Middle frontal gyrus (tissue), 1 donor: Measurements from ENCODE around the gene ZMPSTE24.
"Not testable (repeated sequence)": the region's sequence is repeated elsewhere in the genome, so short reads cannot be mapped to it uniquely, and the experiment has no call there.

Experiments used
- DNase-seq: peaks from one replicate; pipeline ENCODE4 v3.0.0-alpha.2; 2015; ENCODE audit warnings: low spot score; ENCODE audit errors: extremely low spot score

Gene ZMPSTE24

GRCh38 chr1:40257688-40258444 is at the start of gene ZMPSTE24:
Gene ZMPSTE24, plus strand, starts transcription at chr1:40258236. Its CDS starts 36 bp downstream, at chr1:40258272.
- DNase-seq, result peak; percentile 92

GRCh38 chr1:40210511-40211204 is 47.4 kb upstream of the ZMPSTE24 start:
- DNase-seq, result no peak

- DNase-seq, result no peak
These were observed 39.7 kb upstream of the ZMPSTE24 start for GRCh38 chr1:40218333-40218732.

DNA sequence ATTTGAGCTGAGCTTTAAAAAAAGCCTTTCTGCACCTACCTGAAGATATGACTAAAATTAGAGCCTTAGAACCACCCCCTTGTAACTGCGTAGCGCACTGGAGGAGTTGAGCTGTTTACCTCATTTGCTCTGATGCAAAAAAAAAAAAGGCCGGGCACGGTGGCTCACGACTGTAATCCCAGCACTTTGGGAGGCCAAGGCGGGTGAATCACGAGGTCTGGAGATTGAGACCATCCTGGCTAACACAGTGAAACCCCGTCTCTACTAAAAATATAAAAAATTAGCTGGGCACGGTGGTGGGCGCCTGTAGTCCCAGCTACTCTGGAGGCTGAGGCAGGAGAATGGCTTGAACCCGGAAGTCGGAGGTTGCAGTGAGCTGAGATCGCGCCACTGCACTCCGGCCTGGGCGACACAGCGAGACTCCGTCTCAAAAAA is 36.5 kb upstream of the ZMPSTE24 start:
- DNase-seq, result not testable (repeated sequence)

DNA sequence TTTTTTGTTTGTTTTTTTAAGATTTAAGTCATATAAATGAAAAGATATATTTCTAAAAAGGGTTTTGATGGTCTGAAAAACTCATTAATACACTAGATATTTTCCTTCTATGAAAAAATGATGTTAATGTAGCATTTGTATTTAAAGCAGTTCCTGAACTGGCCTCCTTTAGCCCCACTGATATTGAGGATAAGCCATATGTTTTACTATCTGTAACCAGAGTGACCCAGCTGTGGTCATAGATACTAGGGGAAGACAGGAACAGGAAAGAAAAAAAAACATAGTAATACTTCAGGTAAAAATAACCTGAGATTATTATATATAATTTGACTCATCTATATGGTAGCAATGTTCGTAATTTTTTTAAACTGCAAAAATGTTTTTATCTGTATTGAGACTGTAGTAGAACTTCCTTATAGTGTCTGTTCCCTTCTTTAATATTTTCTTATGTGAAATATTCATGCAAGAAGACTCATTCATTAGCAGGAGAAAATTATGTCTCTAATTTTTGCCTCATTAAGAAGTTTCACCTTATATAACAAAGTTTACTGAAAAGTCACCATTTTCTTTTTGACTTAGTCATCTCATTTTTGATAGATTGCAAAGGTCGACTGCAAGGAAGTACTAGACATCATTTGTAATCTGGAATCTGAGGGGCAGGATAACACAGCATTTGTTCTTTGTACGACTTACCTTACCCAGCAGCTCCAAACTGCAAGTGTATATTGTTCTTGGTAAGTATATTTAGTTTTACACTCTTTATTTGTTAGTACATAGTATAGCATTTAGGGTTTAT is 35.9 kb upstream of the ZMPSTE24 start:
- DNase-seq, result no peak

GRCh38 chr1:40224040-40224439 is 34.0 kb upstream of the ZMPSTE24 start:
- no peak for DNase-seq

- no peak for DNase-seq
These were observed 31.8 kb upstream of the ZMPSTE24 start for GRCh38 chr1:40226192-40226591.

- DNase-seq, result no peak
These were observed 25.6 kb upstream of the ZMPSTE24 start for GRCh38 chr1:40232444-40232843.

GRCh38 chr1:40239626-40240025 is 18.4 kb upstream of the ZMPSTE24 start:
- DNase-seq, result no peak

- no peak for DNase-seq
These were observed 17.6 kb upstream of the ZMPSTE24 start for GRCh38 chr1:40240390-40240789.

DNA sequence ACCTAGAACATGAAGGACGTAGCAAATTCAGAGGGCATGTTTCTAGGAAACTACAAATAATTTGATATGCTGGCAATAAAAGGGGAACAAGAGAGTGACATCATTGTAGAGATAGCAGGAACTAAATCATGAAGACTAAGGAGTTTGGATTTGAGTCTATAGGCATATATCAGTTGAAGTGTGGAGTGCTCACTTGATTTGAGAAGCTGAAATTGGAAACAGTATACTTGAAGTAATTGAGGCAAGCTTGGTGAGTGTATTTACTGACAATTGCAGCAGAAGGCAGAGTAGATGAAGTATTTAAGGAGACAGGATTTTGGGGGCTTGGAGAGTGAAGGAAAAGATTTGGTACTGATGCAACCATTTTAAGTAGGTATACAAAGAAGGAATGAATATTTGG is 16.7 kb upstream of the ZMPSTE24 start:
- DNase-seq, result no peak

- no peak for DNase-seq
These were observed 14.7 kb upstream of the ZMPSTE24 start for GRCh38 chr1:40243351-40243750.

DNA sequence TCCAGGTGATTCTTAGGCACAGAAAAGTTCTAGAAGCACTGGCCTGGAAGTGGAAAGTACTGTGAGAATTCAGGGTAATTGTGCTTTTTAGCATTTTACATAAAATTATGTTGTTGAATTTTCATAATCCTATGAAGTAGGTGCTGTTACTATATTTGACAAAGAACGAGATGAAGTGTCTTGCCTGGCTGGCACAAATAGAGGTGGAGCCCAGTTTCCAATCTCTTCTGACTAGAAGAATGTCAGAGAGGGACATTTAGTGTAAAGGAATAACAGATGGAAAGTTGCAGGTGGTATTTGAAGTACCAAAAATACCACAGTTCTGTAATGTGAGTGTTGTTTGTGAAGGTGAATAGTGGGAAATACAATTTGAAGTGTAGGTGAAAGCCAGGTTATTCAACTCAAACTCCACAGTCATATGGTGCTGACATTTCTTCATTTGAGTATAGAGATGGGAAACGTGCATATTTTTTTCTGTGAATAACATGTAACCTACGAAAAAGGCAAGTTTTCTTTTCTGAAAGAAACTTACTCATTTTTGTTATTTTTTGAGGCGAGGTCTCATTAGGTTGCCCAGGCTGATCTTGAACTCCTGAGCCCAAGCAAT is 13.8 kb upstream of the ZMPSTE24 start:
- DNase-seq, result no peak

DNA sequence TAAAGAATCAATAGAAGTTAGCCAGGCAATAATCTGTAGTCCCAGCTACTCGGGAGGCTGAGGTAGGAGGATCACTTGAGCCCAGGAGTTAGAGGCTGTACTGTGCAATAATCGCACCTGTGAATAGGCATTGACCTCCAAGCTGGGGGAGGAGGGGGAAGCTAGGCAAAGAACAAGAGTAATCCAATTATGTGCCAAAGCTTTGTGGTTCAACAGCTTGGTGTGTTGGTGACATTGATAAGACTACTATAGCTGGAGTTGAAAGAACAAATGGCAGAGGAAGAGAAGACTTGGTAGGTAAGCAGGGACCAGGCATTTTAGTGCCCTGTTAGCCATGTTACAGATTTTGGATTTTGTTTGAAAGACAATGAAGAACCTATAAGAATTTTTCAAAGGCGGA is 12.3 kb upstream of the ZMPSTE24 start:
- no peak for DNase-seq

DNA sequence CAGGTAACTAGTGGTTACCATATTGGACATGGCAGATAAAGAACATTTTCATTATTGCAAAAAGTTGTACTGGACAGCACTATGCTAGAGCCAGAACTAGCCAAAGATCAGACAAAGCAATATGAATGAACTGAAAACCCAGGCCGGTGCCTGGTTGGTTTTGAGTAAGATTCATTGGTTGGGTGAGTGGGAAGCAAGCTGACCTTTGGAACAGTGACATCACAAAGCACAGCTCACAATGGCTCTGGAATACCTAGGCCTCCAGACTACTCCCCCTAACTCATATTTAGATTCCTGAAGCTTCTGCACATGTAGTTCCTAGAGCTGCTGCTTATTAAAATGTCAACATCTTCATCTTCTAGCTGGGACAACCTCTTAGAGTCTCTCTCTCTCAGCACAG is 10.4 kb upstream of the ZMPSTE24 start, which contains the start of gene TMCO2:
TMCO2 (plus strand) TSS at position 283 of the 400 bp plus-strand sequence; CDS start at position 340, 57 bp downstream.
- no peak for DNase-seq

GRCh38 chr1:40248412-40248811 is 9.6 kb upstream of the ZMPSTE24 start:
- no peak for DNase-seq

DNA sequence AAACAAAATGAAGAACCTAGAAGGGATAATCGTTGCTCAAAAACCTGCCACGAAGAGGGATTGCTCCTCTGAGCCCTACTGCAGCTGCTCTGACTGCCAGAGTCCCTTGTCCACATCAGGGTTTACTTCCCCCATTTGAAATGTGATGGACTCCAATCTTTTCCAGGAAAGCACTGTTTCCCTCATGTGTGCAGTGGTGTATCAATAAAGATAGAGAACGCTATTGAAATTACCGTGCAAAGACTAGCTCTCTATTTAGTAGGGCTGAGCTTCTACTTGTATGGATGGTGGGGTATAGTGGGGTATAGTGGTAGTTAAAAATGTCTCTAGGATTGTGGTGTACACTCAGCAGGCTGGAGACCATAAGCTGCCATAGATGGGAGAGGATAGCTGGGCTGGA is 6.6 kb upstream of the ZMPSTE24 start:
- DNase-seq, result no peak

DNA sequence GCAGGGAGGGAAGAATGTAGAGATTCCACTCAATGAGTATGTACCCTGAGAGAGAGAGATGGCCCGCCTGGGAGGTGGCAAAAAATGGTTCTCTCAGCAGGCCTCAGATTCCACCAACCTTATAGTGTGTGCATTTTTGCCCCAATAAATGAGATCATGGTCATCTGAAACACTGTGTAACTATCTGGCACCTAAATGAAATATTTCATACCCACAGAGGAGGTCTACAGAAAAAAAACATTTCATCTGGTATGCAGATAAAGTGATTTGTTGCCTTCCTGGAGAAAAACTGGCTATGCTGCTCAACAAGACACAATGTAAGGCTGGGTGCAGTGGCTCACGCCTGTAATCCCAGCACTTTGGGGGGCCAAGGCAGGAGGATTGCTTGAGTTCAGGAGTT is 5.4 kb upstream of the ZMPSTE24 start:
- DNase-seq, result no peak

DNA sequence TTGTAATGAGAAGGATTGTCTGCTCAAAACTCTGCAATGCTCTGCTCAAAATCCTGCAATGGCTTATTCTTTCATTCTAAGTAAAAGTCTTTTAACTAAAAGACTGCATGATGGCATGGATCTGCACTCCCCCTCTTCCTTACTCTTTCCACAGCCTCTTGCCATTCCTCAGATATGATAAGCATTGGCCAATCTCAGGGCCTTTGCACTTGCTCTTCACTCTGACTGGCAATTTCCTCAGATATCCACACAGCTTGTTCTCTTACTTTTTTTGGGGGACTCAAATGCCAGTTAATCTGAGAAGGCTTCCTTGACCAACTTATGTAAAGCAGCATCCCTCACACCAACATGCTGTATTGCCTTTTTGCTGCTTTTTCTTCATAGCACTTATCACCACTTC is 2.8 kb upstream of the ZMPSTE24 start:
- no peak for DNase-seq

DNA sequence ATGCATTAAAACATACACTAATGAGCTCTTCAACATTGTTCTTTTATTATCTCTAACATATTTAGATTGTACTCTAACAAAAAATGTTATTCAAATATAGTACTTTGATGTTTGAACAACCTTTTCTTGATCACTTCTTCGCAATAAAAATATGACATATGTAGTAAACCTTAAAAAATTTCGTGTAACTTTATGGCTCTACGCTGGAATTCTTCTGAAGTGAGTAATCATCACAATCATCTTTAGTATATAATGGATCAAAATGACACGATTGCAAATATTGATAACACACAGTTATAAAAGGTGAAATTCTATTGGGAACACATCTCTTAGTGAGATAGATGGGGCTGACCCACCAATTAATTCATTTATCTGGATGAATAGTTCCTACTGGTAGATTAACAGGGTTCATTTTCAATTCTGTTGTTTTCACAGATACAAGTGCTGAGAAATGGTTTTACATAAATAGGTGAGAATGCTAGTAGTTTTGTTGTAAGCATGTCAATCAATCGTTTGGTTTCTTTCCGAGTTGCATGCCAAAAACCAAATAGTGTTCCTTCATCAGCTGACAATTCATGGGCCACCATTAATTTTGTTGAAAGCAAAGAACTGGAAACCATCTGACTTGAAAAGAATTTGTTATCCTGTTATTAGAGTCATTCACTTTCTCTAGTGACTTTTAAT is 1.5 kb upstream of the ZMPSTE24 start:
- no peak for DNase-seq

DNA sequence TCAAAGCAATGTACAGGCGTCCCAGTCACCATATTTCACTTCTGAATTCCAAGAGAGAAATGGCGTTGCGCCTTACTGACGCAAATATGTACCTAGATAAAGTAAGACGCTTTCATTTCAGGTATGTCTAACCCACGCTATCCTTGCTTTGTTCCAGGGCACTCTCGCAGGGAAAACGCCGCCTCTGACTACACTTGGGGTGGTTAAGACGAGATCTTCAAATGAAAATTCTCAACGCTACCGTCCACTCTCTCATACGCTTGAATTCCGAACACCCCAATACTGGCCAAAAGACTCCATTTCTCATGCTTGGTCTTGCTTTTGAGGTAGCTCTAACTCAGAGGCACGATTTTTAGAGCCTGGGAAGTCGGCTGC is 736 bp upstream of the ZMPSTE24 start:
- DNase-seq, result peak; percentile 9
